Measurements from ENCODE around the gene SYNGAP1. TPM values are rescaled to one million over a fixed set of nuclear protein-coding genes. Genes with fewer than 3 reads are reported as not detected.

Gene SYNGAP1
- total and polyA plus RNA-seq, 2 of the 8 experiments (the other 6 are each of a cell fraction or from before 2014, with no cell fraction given), result 31.0 to 101 TPM

- TF ChIP-seq RAD21 (IDR thresholded peaks at IDR 0.05 in 1 of 2, conservative IDR thresholded peaks at IDR 0.05 in 1 of 2; ENCODE audit: low read depth in 2 of 2, low read length in 2 of 2) (no peak), TBP (IDR thresholded peaks at IDR 0.05; ENCODE audit: low read depth, low read length) (no peak)
These were observed 13.8 kb downstream of the SYNGAP1 start (continued) for GRCh38 chr6:33433544-33434191.
